ENCODE data around the gene FIGNL1.

GRCh38 chr7:50497068-50497642 is 47.0 kb upstream of the FIGNL1 start:
- no peak for TF ChIP-seq CTCF (IDR thresholded peaks at IDR 0.05; ENCODE audit: extremely low read depth in 1 of 2, insufficient read depth in 1 of 2, low read depth in 1 of 2, low read length in 2 of 2)
- TF ChIP-seq POLR2AphosphoS5 (IDR thresholded peaks at IDR 0.05; ENCODE audit: insufficient read depth, low read depth, low read length): peak; percentile 80
- TF ChIP-seq POLR2A (IDR thresholded peaks at IDR 0.05; ENCODE audit: low read depth, low read length): peak; percentile 67
- TF ChIP-seq MAX (IDR thresholded peaks at IDR 0.05; ENCODE audit: insufficient read depth, insufficient read length): no peak
- TF ChIP-seq GATA2 (IDR thresholded peaks at IDR 0.05; ENCODE audit: insufficient read depth, insufficient read length, low read depth, low read length): peak; percentile 100
- no peak for TF ChIP-seq EZH2 (IDR thresholded peaks at IDR 0.05; ENCODE audit: borderline replicate concordance, low read depth, low read length, severe bottlenecking)
- TF ChIP-seq JUN (IDR thresholded peaks at IDR 0.05; ENCODE audit: borderline replicate concordance, insufficient read depth, insufficient read length, low read depth): peak; percentile 86

Data from endothelial cell of umbilical vein (primary cell).